GM12864 (cell line): ENCODE measurements around the gene UGT1A10.

Experiments
- DNase-seq: peaks from one replicate; pipeline ENCODE4 v3.0.0-alpha.2; 2011; ENCODE audit warnings: low read depth
- H3K4me3 ChIP-seq: 2 replicates; pipeline ENCODE4 v1.5.1; 2011; ENCODE audit warnings: mild to moderate bottlenecking, low read depth, low read length, control low read depth
- CTCF ChIP-seq: IDR thresholded peaks from 2 replicates; pipeline ENCODE4 v1.5.1; 2011; ENCODE audit warnings: low read depth, mild to moderate bottlenecking, moderate library complexity, low read length, control low read depth, inconsistent platforms; ENCODE audit errors: missing control alignments

Gene UGT1A10

GRCh38 chr2:233807215-233807865 lies 171.1 kb downstream of the UGT1A10 start:
- DNase-seq, result no peak
- no peak for TF ChIP-seq CTCF
- no peak overlapping the region for H3K4me3 ChIP-seq

- no peak for DNase-seq
- H3K4me3 ChIP-seq, result no peak overlapping the region
- no peak for TF ChIP-seq CTCF
Observed at GRCh38 chr2:233807966-233808935, 172.0 kb downstream of the UGT1A10 start.

GRCh38 chr2:233810385-233810784 lies 174.1 kb downstream of the UGT1A10 start:
- no peak overlapping the region for H3K4me3 ChIP-seq
- TF ChIP-seq CTCF, result no peak
- DNase-seq, result no peak

- H3K4me3 ChIP-seq, result no peak overlapping the region
- DNase-seq, result no peak
- TF ChIP-seq CTCF, result no peak
Observed at GRCh38 chr2:233811087-233811486, 174.8 kb downstream of the UGT1A10 start.

GRCh38 chr2:233811732-233812131 lies 175.5 kb downstream of the UGT1A10 start:
- H3K4me3 ChIP-seq, result no peak overlapping the region
- TF ChIP-seq CTCF, result no peak
- DNase-seq, result no peak

- DNase-seq, result no peak
- no peak for TF ChIP-seq CTCF
- H3K4me3 ChIP-seq, result no peak overlapping the region
Observed at GRCh38 chr2:233813236-233814055, 177.2 kb downstream of the UGT1A10 start.
